Fibroblast of the aortic adventitia (primary cell): Measurements from ENCODE around the gene FOXO6. TPM values are rescaled to one million over a fixed set of nuclear protein-coding genes. Genes with fewer than 3 reads are reported as not detected.

Source experiments
- DNase-seq: peaks from one replicate; pipeline ENCODE4 v3.0.0-alpha.2; 2010; ENCODE audit warnings: low read depth
- H3K4me3 ChIP-seq: 2 replicates; pipeline ENCODE4 v1.5.1; 2011; ENCODE audit warnings: low read depth, mild to moderate bottlenecking, control low read depth, low read length, moderate library complexity
- total RNA-seq: library from RNA; depleted of rRNA; stranded (reverse); fragments of >200 nt; gene quantifications from 2 replicates; pipeline ENCODE4 v1.2.3, GENCODE V29; 2012; ENCODE audit warnings: low replicate concordance
- TF ChIP-seq, protein P1 (sequence below): IDR thresholded peaks from 2 replicates; pipeline ENCODE4 v1.5.1; 2011; ENCODE audit warnings: mild to moderate bottlenecking, low read length, control low read depth, inconsistent platforms; ENCODE audit not compliant: insufficient read depth

FOXO6 gene
- total RNA-seq, 1 donor = not detected

DNA sequence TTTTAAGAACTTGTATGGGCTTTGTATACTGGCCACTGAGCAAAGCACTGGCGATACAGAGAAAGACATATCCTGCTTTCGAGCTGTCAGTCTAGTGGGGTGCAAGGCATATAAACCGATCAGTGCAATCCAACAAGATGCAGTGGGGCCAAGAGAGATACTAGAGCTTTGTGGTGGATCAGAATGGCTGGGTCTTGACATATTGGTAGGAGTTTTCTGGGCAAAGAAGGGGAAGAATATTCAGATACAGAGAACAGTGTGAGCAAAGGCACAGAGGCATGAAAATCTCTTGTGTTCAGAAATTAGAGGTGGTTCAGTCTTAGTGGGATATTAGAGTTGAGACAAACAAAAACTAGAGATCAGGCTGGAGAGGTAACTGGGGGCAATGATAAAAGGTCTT lies 49.2 kb downstream of the FOXO6 start:
- DNase-seq = no peak
- TF ChIP-seq, protein P1, sequence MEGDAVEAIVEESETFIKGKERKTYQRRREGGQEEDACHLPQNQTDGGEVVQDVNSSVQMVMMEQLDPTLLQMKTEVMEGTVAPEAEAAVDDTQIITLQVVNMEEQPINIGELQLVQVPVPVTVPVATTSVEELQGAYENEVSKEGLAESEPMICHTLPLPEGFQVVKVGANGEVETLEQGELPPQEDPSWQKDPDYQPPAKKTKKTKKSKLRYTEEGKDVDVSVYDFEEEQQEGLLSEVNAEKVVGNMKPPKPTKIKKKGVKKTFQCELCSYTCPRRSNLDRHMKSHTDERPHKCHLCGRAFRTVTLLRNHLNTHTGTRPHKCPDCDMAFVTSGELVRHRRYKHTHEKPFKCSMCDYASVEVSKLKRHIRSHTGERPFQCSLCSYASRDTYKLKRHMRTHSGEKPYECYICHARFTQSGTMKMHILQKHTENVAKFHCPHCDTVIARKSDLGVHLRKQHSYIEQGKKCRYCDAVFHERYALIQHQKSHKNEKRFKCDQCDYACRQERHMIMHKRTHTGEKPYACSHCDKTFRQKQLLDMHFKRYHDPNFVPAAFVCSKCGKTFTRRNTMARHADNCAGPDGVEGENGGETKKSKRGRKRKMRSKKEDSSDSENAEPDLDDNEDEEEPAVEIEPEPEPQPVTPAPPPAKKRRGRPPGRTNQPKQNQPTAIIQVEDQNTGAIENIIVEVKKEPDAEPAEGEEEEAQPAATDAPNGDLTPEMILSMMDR = no peak
- no peak overlapping the region for H3K4me3 ChIP-seq

DNA sequence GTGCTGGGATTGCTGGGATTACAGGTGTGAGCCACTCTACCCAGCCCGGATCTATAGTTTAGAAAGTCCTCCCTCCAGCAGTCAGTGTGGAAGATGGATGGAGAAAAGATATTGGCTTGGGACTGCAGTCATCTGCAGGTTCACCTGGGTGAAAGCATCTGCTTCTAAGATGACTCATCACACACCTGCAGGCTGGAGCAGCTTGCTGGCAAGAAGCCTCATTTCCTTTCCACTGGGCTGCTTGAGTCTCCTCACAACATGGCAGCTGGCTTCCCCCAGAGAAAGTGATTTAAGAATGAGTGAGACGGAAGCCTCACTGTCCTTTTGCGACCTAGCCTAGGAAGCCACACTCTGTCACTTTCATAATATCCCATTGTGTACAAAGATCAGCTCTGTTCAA lies 50.0 kb downstream of the FOXO6 start:
- TF ChIP-seq, protein P1 = no peak
- no peak overlapping the region for H3K4me3 ChIP-seq
- no peak for DNase-seq

DNA sequence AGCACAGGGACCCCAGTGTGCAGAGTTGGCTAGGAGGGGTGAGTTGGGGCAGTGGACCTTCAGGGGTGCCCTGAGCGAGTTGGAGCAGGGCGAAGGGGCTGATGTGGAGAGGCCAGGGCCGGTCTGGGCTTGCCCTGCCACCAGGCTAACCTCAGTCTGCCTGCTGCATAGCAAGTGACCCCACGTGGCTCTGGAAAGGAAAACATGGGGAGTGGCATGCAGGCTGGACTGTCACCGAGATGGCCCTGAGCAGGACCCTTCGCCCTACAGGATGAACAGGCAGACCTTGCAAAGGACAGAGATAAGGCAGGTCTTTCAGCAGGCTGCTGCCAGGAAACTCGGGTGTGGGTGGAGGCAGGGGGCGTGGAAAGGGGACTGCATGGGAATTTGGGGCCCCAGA lies 51.5 kb downstream of the FOXO6 start:
- no peak for DNase-seq
- TF ChIP-seq, protein P1 = no peak
- no peak overlapping the region for H3K4me3 ChIP-seq

DNA sequence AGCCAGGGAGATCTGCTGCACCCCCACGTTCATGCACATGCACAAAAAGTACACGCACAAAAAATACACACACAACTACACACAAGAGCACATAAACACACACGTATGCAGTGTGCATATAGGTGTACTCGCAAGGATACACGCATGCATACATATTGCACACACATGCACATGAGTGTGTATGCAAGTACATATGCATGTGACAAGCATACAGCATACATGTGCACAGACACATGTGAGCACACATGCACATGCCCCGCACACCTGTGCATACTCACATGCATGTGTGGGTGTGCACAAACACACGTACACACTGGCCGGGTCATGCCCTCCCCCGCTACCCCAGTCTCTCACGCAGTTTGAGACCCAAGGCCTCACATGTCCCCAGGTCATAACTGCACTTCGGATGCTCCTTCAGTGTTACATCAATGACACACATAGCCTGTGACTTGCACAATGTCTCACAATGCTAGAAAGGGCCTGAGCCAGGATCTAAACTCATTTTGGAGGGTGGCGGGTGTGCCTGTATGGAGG lies 52.6 kb downstream of the FOXO6 start:
- TF ChIP-seq, protein P1 = no peak
- DNase-seq = no peak
- no peak overlapping the region for H3K4me3 ChIP-seq

DNA sequence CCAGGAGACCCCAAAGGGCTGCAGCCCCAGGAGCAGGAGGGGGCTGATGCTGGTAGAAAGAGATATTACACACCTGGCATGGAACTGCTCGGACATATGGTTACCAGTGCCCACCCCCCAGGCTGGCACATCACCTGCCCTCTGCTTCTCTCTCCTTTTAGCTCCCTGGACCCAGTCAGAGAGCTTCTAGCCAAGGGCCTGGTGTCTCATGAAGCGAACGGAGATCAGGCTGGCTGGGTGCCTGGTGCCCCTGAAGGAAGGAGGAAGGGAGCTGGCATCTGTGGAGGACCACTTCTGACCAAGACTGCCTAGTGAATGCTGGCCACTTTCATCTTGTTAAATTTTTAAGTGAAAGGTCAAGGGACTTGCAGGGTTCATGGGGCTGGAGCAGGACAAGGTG lies 53.1 kb downstream of the FOXO6 start:
- TF ChIP-seq, protein P1 = no peak

DNA sequence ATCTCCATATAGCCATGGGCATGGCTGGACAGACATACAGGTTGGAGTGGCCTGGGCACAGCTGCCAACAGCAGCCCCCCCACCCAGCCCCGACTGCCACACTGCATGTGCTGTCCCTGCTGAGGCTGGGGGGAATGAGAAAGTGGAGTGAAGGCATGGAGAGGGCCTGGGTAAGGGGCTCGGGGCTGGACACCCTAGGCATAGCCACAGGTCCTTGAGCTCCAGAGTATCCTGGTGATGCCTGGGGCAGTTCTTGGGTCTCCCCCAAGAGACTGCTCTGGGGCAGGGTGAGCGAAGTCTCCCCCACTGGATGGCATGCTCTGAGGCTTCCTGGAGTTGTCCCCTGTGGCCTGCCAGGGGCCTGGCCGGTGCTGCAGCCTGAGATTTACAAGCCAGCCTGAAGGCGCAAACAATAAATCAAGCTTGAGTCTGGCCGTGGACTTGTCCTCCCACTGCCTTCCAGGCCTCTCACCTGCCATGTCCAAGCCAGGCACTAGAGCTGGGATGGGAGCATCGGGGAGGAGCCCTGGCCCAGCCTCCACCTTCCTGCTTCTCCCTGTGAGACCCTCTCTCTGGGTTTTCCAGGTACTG lies 53.6 kb downstream of the FOXO6 start:
- no peak for DNase-seq
- TF ChIP-seq, protein P1 = no peak

More for the DNA sequence above, 53.1 kb downstream of the FOXO6 start:
- no peak for DNase-seq
- no peak overlapping the region for H3K4me3 ChIP-seq

DNA sequence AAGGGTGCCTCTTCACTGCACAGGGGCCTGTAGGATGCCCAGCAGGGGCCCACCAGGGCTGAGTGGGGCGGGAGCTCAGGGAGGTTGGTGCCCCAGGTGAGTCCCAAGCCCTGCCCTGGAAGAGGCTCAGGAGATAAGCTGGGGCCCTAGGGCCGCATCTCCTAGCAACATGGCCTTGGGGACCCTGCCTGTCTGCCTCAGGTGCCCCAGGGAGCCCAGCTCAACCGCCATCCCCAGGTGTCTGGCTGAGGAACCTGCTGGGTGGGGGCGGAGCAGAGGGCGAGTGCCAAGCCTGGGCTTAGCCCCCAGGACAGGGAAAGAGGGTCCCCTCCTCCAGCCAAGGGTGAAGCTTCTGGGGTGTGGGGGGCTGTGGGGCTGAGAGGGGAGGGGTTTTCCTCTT lies 54.8 kb downstream of the FOXO6 start:
- TF ChIP-seq, protein P1 = no peak
- H3K4me3 ChIP-seq = no peak overlapping the region
- no peak for DNase-seq

More for the DNA sequence above, 53.6 kb downstream of the FOXO6 start:
- H3K4me3 ChIP-seq = no peak overlapping the region
